Progenitor cell of endocrine pancreas (in vitro differentiated cells): ENCODE measurements around the gene HID1. TPM values are rescaled to one million over a fixed set of nuclear protein-coding genes. Genes with fewer than 3 reads are reported as not detected.
A peak's percentile ranks its signal among the peaks of the same experiment; 100 is the strongest.

Source experiments
- DNase-seq: peaks from one replicate; pipeline ENCODE4 v3.0.0; 2021; ENCODE audit warnings: low spot score; ENCODE audit not compliant: unreplicated experiment
- H3K27ac Mint-ChIP-seq: 2 replicates; pipeline ENCODE4 v1.8.0; 2021; ENCODE audit warnings: mild to moderate bottlenecking, moderate library complexity, mixed read lengths
- H3K27me3 Mint-ChIP-seq: 2 replicates; pipeline ENCODE4 v1.8.0; 2021; ENCODE audit warnings: mixed read lengths
- H3K36me3 Mint-ChIP-seq: 2 replicates; pipeline ENCODE4 v1.8.0; 2022; ENCODE audit warnings: mixed read lengths; ENCODE audit not compliant: insufficient read depth
- H3K4me1 Mint-ChIP-seq: 2 replicates; pipeline ENCODE4 v1.8.0; 2021; ENCODE audit warnings: low read depth, mixed read lengths
- H3K4me3 Mint-ChIP-seq: 2 replicates; pipeline ENCODE4 v1.8.0; 2021; ENCODE audit warnings: low read depth, mild to moderate bottlenecking, moderate library complexity, mixed read lengths
- H3K9me3 Mint-ChIP-seq: 2 replicates; pipeline ENCODE4 v1.8.0; 2021; ENCODE audit warnings: low read depth, mixed read lengths
- total RNA-seq: library from RNA; stranded (reverse); gene quantifications from 2 replicates; pipeline ENCODE4 v1.2.1, GENCODE V29; 2021
- TF ChIP-seq, protein P1 (sequence below): fragments of 200-600 bp; sonication (generic); IDR thresholded peaks from one replicate; pipeline ENCODE4 v1.5.0; 2021; ENCODE audit warnings: antibody characterized with exemption, mild to moderate bottlenecking; ENCODE audit not compliant: unreplicated experiment

The HID1 gene
- total RNA-seq, 1 donor from 2014 or later = 101 TPM

DNA sequence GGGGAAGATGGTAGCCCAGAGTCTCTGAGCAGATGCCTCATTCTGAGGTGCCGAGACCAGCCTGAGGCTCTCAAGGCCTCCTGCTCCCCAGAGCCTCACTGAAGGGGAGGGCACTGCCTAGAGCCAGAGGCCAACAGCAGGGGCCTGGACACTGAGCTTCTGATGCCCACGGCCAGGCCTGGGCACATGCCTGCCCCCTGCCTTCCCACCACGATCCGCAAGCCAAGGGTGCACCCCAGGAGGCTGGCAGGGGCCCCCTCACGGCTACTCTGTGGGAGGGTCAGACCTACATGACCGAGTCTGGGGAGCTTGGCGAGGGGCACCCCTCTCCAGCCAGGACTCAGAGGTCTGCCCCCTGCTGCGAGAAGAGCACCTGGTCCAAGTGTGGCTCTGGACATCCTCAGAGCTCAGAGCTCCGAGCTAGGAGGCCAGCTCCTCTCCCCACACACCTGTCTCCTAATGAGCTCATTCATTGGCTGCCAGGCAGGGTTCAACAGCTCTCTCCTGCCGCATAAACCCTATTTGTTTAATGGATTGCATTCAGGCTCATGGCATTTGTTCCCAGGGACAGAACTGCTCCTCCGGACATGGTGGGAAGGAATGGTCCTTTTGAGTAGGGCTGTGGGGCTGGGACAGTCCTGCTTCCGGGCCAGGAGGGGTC lies 23.0 kb downstream of the HID1 start:
- Mint-ChIP-seq H3K27ac (peak overlapping the region; percentile 37), H3K4me3 (no peak overlapping the region), H3K4me1 (peaks cover 8% of the 10 kb centered on the region), H3K36me3 (peaks cover 5% of the 10 kb centered on the region), H3K9me3 (no peaks in the 10 kb centered on the region), H3K27me3 (peaks cover 16% of the 10 kb centered on the region)
- DNase-seq = no peak
- TF ChIP-seq, protein P1, sequence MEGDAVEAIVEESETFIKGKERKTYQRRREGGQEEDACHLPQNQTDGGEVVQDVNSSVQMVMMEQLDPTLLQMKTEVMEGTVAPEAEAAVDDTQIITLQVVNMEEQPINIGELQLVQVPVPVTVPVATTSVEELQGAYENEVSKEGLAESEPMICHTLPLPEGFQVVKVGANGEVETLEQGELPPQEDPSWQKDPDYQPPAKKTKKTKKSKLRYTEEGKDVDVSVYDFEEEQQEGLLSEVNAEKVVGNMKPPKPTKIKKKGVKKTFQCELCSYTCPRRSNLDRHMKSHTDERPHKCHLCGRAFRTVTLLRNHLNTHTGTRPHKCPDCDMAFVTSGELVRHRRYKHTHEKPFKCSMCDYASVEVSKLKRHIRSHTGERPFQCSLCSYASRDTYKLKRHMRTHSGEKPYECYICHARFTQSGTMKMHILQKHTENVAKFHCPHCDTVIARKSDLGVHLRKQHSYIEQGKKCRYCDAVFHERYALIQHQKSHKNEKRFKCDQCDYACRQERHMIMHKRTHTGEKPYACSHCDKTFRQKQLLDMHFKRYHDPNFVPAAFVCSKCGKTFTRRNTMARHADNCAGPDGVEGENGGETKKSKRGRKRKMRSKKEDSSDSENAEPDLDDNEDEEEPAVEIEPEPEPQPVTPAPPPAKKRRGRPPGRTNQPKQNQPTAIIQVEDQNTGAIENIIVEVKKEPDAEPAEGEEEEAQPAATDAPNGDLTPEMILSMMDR = no peak

DNA sequence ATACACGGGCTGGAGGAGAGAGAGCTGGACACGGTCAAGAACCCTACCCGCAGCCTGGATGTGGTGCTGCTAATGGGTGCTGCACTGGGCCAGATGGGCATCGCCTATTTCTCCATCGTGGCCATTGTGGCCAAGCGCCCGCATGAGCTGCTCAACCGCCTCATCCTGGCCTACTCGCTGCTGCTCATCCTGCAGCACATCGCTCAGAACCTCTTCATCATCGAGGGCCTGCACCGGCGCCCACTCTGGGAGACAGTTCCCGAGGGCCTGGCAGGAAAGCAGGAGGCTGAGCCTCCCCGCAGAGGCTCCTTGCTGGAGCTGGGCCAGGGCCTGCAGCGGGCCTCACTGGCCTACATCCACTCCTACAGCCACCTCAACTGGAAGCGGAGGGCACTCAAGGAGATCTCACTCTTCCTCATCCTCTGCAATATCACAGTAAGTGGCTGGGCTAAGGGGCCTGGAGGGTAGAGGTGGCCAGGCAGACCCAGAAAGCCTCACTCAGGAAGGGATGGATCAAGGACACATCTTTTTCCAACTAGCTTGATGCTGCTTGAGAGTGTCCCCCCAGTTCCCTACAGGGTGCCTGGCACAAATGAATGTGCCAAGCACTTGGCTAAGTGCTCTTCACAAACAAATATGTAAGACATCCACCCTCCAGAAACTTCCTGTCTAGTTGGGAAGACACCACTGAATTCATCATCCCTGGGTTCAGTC lies 25.4 kb downstream of the HID1 start:
- Mint-ChIP-seq H3K27me3 (peaks cover 33% of the 10 kb centered on the region), H3K36me3 (peaks cover under 1% of the 10 kb centered on the region), H3K4me1 (peaks cover 8% of the 10 kb centered on the region), H3K27ac (no peak overlapping the region), H3K4me3 (no peak overlapping the region), H3K9me3 (no peaks in the 10 kb centered on the region)
- DNase-seq = no peak
- TF ChIP-seq, protein P1 = no peak

DNA sequence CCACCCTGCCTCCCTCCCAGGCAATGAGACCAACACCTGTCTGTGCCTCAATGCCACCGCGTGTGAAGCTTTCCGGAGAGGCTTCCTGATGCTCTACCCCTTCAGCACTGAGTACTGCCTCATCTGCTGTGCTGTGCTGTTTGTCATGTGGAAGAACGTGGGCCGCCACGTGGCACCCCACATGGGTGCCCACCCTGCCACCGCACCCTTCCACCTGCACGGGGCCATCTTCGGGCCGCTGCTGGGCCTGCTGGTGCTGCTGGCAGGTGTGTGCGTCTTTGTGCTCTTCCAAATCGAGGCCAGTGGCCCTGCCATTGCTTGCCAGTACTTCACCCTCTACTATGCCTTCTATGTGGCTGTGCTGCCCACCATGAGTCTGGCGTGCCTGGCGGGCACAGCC lies 25.9 kb downstream of the HID1 start:
- peaks cover 8% of the 10 kb centered on the region for H3K4me1 Mint-ChIP-seq
- peaks cover 38% of the 10 kb centered on the region for H3K27me3 Mint-ChIP-seq
- H3K27ac Mint-ChIP-seq = no peak overlapping the region
- H3K4me3 Mint-ChIP-seq = no peak overlapping the region
- TF ChIP-seq, protein P1 = no peak
- no peak for DNase-seq
- H3K9me3 Mint-ChIP-seq = no peaks in the 10 kb centered on the region
- no peaks in the 10 kb centered on the region for H3K36me3 Mint-ChIP-seq

DNA sequence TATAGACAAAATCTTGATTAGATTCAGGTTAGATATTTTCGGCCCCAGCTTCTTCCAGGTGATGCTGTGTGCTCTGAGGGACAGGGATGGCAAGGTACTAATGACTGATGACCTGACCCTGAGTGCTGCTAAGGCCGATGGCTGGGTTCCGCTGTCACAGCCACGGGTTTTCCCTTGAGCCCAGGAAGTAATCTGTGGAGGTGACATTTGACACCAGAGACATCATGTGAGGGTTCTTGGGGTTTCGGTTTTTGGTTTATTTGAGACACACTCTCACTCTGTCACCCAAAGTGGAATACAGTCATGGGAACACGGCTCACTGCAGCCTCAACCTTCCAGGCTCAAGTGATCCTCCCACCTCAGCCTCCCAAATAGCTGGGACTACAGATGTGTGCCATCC lies 27.0 kb downstream of the HID1 start:
- DNase-seq = no peak
- Mint-ChIP-seq H3K27ac (no peak overlapping the region), H3K9me3 (no peaks in the 10 kb centered on the region), H3K27me3 (peaks cover 43% of the 10 kb centered on the region), H3K4me1 (peaks cover 8% of the 10 kb centered on the region), H3K36me3 (no peaks in the 10 kb centered on the region), H3K4me3 (no peak overlapping the region)
- TF ChIP-seq, protein P1 = no peak

DNA sequence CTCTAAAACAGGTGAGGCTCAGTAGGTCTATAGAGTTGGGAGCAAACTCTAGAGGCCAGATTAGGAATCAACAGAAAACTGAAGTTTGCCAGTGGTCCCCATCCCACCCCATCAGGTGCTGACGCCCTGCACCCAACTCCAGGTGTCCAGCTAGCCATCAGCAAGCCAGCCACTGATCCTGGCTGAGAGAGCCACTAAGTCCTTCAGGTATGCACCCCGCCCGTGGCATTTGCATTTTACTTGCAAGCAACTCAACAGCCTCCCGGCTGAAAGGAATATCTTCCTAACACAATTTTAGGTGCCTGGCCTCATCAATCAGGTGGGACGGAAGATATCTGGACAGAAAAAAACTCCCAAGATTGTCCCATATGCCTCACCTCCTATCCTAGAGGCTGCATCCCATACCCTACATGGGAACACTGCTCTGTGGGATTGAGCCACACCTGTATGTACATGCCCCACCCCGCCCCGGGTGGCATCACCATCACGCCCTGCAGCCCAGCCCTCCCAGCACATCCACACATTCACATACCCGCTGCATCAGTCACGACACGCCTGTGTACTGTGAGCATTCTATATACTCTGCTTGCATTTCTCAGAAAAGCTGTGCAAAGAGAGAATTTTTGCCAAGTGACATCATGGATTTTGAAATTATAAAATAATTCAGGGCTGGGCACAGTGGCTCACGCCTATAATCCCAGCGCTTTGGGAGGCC lies 28.6 kb downstream of the HID1 start:
- Mint-ChIP-seq H3K27me3 (peaks cover 55% of the 10 kb centered on the region), H3K36me3 (no peaks in the 10 kb centered on the region), H3K4me1 (no peaks in the 10 kb centered on the region), H3K9me3 (no peaks in the 10 kb centered on the region), H3K27ac (no peak overlapping the region), H3K4me3 (no peak overlapping the region)
- DNase-seq = no peak
- TF ChIP-seq, protein P1 = no peak
